Endodermal cell (in vitro differentiated cells): ENCODE measurements around the gene ATG2A. TPM values are rescaled to one million over a fixed set of nuclear protein-coding genes. Genes with fewer than 3 reads are reported as not detected.
A peak's percentile ranks its signal among the peaks of the same experiment; 100 is the strongest.

ENCODE experiments used
- DNase-seq: peaks from one replicate; pipeline ENCODE4 v3.0.0-alpha.2; 2017
- H3K27ac ChIP-seq: 2 replicates; pipeline ENCODE4 v1.5.1; 2013; ENCODE audit warnings: mild to moderate bottlenecking, low read depth, low read length, moderate library complexity
- H3K27me3 ChIP-seq: 2 replicates; pipeline ENCODE4 v1.6.1; 2013; ENCODE audit warnings: mild to moderate bottlenecking, low read length, moderate library complexity; ENCODE audit not compliant: insufficient read depth, control insufficient read depth, poor library complexity, severe bottlenecking
- H3K36me3 ChIP-seq: 2 replicates; pipeline ENCODE4 v1.7.0; 2013; ENCODE audit warnings: mild to moderate bottlenecking, low read length, moderate library complexity; ENCODE audit not compliant: control insufficient read depth, insufficient read depth
- H3K4me1 ChIP-seq: one replicate; pipeline ENCODE4 v1.7.0; 2013; ENCODE audit warnings: low read length; ENCODE audit not compliant: control insufficient read depth, insufficient read depth
- H3K4me3 ChIP-seq: 2 replicates; pipeline ENCODE4 v1.5.1; 2013; ENCODE audit warnings: mild to moderate bottlenecking, low read length, moderate library complexity
- H3K9ac ChIP-seq: 2 replicates; pipeline ENCODE4 v1.6.1; 2013; ENCODE audit warnings: mild to moderate bottlenecking, low read length, moderate library complexity; ENCODE audit not compliant: poor library complexity, severe bottlenecking; ENCODE audit errors: extremely low read depth
- H3K9me3 ChIP-seq: 2 replicates; pipeline ENCODE4 v1.6.1; 2013; ENCODE audit warnings: mild to moderate bottlenecking, low read length, moderate library complexity; ENCODE audit not compliant: control insufficient read depth
- H3K27ac Mint-ChIP-seq: 2 replicates; pipeline ENCODE4 v1.8.0; 2020; ENCODE audit warnings: mixed read lengths
- H3K27me3 Mint-ChIP-seq: 2 replicates; pipeline ENCODE4 v1.8.0; 2021; ENCODE audit warnings: mild to moderate bottlenecking, mixed read lengths; ENCODE audit not compliant: insufficient read depth
- H3K36me3 Mint-ChIP-seq: 2 replicates; pipeline ENCODE4 v1.8.0; 2020; ENCODE audit warnings: low read depth, mixed read lengths
- H3K4me1 Mint-ChIP-seq: 2 replicates; pipeline ENCODE4 v1.8.0; 2020; ENCODE audit warnings: mixed read lengths
- H3K4me3 Mint-ChIP-seq: 2 replicates; pipeline ENCODE4 v1.8.0; 2020; ENCODE audit warnings: mild to moderate bottlenecking, moderate library complexity, mixed read lengths
- H3K9me3 Mint-ChIP-seq: 2 replicates; pipeline ENCODE4 v1.8.0; 2020; ENCODE audit warnings: mild to moderate bottlenecking, mixed read lengths
- WGBS, 2 experiments: methylation state at CpG; one replicate each; pipeline versions ENCODE4 v1.1.5 to v1.1.7; 2013; ENCODE audit warnings: missing lambda C conversion rate in 2 of 2, mixed read lengths in 1 of 2; ENCODE audit not compliant: insufficient coverage in 1 of 2, insufficient read length in 1 of 2; 5-methylcytosine and 5-hydroxymethylcytosine counted together
- total RNA-seq, 2 donors: library from RNA; stranded (reverse); fragmentation: NEBNext Ultra II Directional in 1 of 2; extraction: Animal tissue kit (Norgen Biotek cat#: 25700) in 1 of 2; gene quantifications; 2 replicates in 1 of 2; 3 replicates in 1 of 2; pipeline ENCODE4 v1.2.1, GENCODE V29; 2021
- TF ChIP-seq, protein P1 (sequence below): fragments of 200-600 bp; sonication (generic); conservative IDR thresholded peaks from 2 replicates; pipeline ENCODE4 v1.5.0; 2021; ENCODE audit warnings: antibody characterized with exemption, mild to moderate bottlenecking

ATG2A gene
- total RNA-seq, 2 donors from 2014 or later: 17.0 to 23.0 TPM

DNA sequence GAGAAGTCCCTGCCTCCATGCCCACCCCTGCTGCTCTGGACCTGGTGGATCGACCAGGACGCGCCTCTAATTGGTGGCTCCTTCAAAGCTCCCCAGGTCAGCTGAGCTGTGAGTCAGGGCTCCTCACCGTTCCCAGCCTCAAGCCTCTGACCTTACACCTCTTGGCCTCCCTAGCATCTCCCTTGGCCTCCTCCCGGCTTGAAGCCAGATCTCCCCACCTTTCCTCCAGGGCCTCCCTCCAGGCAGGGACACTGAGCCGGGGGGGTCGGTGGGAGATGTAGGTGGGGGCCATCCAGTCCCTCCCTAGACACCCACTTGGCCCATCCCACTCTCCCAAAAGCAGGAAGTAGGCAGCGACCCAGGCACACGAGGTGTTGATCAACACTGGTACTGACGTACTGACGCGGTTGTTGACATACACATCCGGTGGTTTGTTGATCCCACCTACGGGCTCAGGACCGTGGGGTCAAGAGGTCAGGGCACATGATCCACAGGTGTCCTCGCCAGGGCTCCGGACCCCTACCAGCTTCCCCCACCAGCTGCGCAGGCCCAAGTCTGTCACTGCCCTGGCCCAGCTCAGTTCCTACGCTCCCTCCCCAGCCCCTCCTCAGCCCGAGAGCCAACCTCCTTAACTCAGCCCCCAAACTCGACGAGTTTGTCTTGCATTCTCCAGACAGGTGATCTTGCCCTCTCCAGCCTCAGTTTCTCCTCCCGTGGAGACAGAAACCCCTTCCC, 802 bp downstream of the ATG2A start:
- H3K27ac ChIP-seq: no peak overlapping the region
- H3K9ac ChIP-seq: peak overlapping the region; percentile 71
- Mint-ChIP-seq H3K4me1 (peaks cover 17% of the 10 kb centered on the region), H3K27ac (peak overlapping the region; percentile 92), H3K4me3 (peak overlapping the region; percentile 79), H3K36me3 (peaks cover 10% of the 10 kb centered on the region), H3K9me3 (no peaks in the 10 kb centered on the region), H3K27me3 (peaks cover 29% of the 10 kb centered on the region)
- peak overlapping the region; percentile 85 for H3K4me3 ChIP-seq
- peaks cover 9% of the 10 kb centered on the region for H3K4me1 ChIP-seq
- H3K9me3 ChIP-seq: no peaks in the 10 kb centered on the region
- H3K36me3 ChIP-seq: peaks cover 14% of the 10 kb centered on the region
- WGBS, 2 experiments: 11 to 24% methylated on average over 11 to 23 of the region's 23 CpGs
- DNase-seq: peak; percentile 77
- TF ChIP-seq, protein P1, sequence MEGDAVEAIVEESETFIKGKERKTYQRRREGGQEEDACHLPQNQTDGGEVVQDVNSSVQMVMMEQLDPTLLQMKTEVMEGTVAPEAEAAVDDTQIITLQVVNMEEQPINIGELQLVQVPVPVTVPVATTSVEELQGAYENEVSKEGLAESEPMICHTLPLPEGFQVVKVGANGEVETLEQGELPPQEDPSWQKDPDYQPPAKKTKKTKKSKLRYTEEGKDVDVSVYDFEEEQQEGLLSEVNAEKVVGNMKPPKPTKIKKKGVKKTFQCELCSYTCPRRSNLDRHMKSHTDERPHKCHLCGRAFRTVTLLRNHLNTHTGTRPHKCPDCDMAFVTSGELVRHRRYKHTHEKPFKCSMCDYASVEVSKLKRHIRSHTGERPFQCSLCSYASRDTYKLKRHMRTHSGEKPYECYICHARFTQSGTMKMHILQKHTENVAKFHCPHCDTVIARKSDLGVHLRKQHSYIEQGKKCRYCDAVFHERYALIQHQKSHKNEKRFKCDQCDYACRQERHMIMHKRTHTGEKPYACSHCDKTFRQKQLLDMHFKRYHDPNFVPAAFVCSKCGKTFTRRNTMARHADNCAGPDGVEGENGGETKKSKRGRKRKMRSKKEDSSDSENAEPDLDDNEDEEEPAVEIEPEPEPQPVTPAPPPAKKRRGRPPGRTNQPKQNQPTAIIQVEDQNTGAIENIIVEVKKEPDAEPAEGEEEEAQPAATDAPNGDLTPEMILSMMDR: no peak
- H3K27me3 ChIP-seq: peaks cover 29% of the 10 kb centered on the region

DNA sequence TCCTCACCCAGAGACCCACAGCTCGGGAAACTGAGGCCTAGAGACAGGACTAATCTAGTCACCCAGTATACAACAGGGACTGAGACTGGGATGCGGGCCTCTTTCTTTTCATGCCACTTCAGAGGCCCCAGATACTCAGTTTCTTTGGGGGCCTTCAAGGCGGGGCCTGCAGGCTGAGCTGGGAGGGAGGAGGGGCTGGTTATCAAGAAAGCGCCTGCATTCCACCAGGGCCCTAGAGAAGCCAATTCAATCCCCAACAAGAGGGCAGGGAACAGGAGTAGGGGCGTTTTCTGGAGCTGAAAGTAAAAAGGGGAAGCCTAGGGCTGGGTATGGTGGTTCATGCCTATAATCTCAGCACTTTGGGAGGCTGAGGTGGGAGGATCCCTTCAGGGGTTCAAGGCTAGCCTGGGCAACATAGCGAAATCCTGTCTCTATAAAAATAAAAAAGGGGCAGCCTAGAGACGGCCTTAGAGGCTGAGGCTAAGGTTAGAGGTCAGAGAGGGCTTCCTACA, 1.6 kb downstream of the ATG2A start:
- Mint-ChIP-seq H3K27ac (no peak overlapping the region), H3K36me3 (peaks cover 14% of the 10 kb centered on the region), H3K27me3 (peaks cover 22% of the 10 kb centered on the region), H3K4me3 (peak overlapping the region; percentile 79), H3K9me3 (no peaks in the 10 kb centered on the region), H3K4me1 (peaks cover 17% of the 10 kb centered on the region)
- no peak overlapping the region for H3K27ac ChIP-seq
- peak overlapping the region; percentile 85 for H3K4me3 ChIP-seq
- H3K36me3 ChIP-seq: peaks cover 16% of the 10 kb centered on the region
- DNase-seq: no peak
- 82 to 84% methylated on average over 4 to 7 of the region's 7 CpGs for WGBS, 2 experiments
- TF ChIP-seq, protein P1: no peak
- no peaks in the 10 kb centered on the region for H3K9me3 ChIP-seq
- peaks cover 9% of the 10 kb centered on the region for H3K4me1 ChIP-seq
- no peak overlapping the region for H3K9ac ChIP-seq
- H3K27me3 ChIP-seq: peaks cover 23% of the 10 kb centered on the region

DNA sequence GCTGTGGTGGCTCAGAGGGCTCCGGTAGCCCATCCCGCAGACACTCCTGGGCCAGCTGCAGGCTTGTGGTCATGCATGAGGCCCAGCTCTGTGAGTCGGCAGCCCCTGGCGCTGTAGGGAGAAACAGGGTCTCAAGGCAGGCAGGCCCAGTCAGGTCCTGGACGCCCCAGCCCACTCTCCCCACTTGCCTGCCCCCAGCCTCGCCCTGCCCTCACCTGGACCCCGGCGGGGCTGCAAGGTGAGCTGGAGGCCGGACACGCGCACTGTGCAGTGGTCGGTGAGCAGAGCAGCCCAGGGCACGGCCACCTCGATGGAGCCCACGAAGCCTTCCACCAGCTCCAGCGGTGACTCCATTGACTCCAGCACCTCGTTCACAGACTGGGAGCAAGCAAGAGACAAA, 2.9 kb downstream of the ATG2A start:
- no peaks in the 10 kb centered on the region for H3K9me3 ChIP-seq
- no peak overlapping the region for H3K4me3 ChIP-seq
- Mint-ChIP-seq H3K4me3 (no peak overlapping the region), H3K27ac (no peak overlapping the region), H3K4me1 (peaks cover 17% of the 10 kb centered on the region), H3K27me3 (peaks cover 9% of the 10 kb centered on the region), H3K36me3 (peaks cover 14% of the 10 kb centered on the region), H3K9me3 (no peaks in the 10 kb centered on the region)
- TF ChIP-seq, protein P1: no peak
- peaks cover 16% of the 10 kb centered on the region for H3K36me3 ChIP-seq
- H3K27me3 ChIP-seq: peaks cover 10% of the 10 kb centered on the region
- no peak overlapping the region for H3K27ac ChIP-seq
- no peak overlapping the region for H3K9ac ChIP-seq
- no peak for DNase-seq
- WGBS, 2 experiments: 93 to 97% methylated on average over 15 to 17 of the region's 17 CpGs
- H3K4me1 ChIP-seq: peaks cover 9% of the 10 kb centered on the region
